ENCODE results near the gene COQ8B.

Gene COQ8B

DNA sequence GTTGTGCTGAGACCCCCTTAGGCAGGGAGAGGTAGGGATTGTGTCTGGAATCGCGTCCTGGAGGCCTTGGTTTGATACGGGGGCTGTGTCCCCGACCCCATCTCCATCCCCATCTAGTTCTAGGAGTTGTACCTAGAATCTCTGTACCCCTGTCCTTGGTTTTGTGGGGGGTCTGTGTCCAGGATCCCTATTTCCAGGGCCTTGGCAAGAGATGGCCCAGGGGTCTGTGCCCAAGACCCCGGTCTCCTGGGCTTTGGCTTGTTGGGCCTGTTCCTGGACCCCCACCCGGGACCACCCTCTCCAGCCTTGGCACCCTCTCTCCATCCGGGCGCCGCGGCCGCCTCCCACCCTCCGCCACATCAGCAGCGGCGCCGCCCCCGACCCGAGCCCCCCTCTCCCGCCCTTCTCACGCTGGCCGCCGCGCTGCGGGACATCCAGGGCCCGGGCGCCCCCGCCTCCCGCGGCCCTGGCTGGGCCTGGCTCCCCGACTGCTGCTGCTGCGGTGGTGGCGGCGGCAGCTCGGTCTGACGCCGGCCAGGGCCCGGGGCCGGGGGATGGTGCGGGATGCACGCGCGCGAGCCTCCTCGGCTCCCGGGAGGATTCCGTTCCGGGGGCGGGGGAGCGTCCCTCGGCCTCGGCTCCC lies 26.5 kb downstream of the COQ8B start, which contains the start of gene NUMBL:
NUMBL (minus strand) TSS at position 602 of the 643 bp plus-strand sequence; CDS start at position 434, 168 bp downstream.
- DNase-seq = no peak

DNA sequence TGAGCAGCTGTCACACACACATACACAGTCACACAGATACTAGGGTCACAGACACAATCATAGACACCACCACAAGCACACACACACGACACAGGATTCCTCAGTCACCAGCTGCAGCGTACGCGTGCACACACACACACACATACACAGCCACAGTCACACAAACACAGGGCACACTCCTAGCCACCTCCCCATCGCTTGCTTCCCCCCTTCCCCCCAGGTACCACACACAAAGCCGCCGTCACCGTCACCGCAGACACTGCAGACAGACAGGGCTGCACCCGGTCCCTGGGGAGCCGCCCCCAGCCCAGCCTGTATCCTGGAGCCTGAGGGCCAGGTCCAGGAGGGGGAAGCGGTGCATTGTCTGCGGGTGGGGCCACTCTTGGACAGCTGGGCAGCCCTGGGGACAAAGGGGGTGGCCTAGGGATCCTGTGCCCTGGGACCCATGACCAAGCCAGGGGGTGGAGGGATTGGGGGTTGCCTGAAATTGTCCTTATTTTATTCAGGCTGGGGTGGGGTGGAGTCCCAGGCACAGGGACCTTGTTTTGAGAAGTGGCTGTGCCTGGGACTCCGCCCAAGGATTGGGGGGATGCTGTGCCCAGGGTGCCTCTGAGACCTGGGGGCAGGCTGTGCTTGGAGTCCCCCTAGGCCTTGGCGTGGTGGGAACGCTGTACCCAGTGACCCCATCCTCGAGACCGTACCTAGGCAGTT lies 27.2 kb downstream of the COQ8B start:
- no peak for DNase-seq

DNA sequence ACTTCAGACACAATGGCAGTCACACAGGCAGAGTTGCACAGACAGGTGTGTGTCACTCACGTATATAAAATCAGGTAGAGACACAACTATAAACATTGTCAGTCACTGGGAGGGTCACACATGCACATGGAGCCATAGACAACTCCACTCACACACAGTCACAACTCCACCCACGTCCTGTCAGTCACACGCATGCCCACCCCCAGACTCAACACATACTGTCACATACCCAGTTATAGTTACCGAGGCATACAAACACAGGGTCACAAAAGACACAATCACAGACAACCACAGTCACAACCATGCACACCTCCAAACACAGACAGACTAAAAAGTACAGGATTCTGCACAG lies 27.7 kb downstream of the COQ8B start:
- DNase-seq = no peak

DNA sequence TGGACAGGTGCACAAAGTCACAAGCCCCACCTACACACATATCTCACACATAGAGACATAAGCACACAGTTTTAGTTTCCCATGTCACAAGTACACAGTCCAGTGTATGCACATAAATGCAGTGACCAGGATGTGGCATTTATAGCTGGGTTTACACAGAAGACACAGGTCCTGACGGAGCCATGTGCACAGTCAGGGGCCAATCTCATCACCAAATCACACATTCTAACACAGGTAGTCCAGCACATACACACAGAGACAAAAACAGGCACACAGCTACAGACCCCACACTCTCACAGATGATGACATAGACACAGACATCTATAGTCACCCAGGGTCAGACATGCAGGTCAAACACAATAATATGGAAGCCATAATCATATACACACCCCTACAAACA lies 28.4 kb downstream of the COQ8B start:
- no peak for DNase-seq

DNA sequence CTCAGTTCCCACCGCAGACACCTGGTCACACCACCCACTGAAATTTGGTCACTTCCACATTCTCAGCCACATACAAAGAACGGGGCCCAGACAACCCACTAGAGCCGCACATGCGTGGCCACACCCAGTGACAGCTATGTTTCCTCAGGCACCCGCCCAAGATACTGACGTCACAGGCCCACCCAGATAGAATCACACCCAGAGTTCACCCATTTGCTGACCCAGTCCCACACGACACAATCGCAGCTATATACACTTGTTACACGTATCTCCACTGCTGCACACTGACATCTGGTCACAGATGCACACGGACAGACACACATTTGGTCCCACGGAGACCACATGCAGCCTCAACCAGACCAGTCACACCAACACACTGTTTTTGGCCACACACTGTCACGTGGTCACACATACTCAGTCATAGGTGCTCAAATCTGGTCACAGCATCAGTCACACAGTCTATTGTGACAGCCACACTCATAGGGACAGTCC lies 29.1 kb downstream of the COQ8B start:
- DNase-seq = no peak

DNA sequence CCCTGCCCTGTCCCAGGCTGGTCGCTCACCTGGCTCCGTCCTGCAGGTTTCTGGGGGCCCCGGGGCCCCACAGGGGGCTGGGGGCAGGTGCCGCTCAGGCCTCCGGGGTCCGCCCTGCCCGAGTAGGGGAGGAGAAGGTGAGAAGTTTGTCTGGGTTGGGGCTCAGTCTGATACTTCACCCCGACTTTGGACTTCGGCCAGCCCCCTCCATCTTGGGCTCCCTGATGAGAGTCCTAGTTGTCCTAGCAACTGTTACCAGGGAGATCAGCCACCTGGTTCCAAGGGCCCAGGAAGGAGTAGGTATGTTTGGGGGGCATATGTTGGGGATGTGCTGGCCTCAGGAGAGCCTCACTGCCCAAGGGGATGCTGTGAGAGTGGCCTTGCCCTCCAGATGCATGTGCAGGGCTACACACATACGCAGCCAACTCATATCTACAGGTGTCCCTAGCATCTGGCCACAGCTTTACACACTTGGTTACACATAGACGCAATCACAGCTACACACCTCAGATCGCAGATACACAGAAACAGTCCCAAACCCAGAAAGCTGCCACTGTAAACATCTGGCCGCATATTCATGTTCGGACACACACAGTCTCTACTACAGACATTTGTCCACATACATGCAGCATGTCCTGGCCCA lies 29.7 kb downstream of the COQ8B start:
- no peak for DNase-seq

DNA sequence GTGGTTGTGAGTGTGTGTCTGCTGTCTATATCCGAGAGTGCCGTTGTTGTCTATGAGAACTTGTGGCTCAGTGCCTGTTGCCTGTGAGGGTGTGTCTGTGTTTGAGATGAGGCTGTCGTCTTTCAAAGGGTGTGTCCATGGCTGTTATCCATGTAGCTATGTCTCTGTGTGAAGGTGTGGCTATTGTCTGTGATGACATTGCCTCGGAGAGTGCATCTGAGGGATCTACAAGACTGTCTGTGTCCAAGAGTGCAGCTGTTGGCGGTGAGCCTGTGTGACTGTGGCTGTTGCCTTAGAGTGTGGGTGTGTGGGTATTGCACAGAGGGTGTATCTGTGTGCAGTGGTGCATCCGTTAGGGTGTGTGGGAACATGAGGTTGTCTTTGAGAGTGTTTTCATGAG lies 31.1 kb downstream of the COQ8B start:
- DNase-seq = no peak

DNA sequence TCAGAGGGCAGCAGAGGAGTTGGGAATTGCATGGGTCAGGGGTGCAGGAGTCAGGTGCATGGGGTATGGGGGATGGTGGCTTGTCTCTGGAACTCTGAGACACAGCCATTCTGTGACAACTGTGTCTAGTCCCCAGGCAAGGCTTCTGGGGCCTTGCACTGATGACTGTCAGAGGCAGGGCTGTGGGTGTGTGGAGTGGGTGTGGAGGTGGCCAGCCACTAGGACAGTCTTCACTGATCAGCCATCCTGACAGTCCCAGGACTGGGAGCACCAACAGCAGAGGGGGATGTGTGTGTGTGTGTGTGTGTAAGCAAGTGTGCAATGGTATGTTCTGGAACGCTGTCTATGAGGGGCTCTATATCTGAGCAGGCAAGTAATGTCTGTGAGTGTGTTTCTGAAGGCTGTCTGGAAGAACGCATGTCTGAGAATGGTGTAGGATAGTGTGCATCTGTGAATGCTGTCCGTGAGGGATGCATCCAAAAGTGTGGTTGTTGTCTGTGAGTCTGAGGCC lies 31.6 kb downstream of the COQ8B start:
- DNase-seq = no peak

DNA sequence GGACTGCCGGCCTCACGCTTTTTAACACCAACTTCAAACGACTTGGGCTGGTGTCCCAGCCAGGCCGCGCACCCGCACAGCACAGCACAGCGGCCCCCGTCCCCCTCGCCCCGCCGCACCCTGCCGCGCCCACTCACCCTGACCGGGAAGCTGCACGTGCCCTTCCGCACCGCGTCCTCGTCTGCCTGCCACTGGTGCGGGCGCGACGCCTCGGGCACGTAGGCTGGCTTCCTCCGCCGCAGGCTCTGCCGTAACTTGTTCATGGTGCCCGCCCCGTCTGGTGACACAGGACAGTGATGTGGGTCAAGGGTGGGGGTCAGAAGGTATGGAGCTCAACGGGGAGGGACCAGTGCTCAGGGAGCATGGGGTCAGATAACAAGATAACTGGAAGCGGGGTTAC lies 32.4 kb downstream of the COQ8B start:
- DNase-seq = no peak

DNA sequence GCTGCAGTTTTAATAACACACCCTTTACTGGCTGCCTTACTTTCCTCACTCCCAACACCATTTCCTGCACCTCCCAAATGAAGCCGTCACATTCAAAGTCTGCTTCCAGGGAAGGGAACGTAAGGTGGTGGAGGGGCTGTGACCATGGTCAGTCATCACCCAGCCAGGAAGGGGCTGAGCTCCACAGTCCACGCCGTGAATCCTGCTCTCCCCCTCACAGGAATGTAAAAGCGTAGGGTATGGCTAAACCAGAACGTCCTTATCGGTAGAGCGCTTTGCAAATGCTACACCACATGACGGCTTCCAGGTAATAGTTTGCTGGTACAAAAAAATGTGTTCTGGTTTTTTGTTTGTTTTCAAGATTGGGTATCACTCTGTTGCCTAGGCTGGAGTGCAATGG lies 33.2 kb downstream of the COQ8B start:
- no peak for DNase-seq

DNA sequence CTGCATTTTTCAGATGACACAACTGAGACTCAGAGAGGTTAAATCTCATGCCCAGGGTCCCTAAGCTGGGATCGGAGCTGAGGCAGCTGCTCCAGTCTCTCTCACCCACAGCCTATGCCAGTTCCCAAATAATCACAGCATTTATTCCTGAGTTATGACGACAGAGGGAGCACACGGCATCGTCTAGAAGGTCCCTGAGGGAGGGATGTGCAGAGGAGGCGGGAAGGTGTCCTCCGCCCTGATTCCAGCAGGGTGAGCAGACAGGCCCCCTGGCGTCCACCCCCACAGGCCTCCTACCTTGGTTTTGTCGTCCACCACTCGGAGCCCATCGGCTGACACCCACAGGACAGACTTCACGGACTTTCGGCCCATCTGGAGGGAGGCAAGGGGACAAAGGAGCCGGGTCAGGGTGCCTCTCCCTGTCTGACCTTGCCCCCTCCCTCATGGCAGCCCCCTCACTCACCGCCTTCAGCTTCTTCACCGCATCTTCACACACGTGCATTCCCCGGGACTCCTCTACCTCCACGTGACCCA lies 34.2 kb downstream of the COQ8B start:
- no peak for DNase-seq

DNA sequence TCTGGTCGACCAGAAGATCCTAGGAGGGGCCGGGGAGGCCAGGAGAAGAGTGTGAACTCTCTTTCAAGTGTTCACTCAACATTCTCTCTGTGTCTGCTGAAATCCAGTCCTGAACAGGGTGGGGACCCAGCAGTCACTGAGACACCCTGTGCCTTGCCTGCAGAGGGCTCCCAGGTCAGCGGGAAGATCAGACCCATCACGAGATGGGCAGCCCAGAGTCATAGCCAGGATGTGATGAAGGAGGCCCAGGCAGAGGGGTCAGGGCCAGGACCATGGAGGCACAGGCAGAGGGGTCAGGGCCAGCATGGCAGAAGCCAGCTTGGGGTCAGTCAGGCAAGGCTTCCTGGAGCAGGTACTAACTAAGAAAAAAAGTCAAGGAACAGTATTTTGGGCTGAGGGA lies 35.6 kb downstream of the COQ8B start:
- DNase-seq = no peak

DNA sequence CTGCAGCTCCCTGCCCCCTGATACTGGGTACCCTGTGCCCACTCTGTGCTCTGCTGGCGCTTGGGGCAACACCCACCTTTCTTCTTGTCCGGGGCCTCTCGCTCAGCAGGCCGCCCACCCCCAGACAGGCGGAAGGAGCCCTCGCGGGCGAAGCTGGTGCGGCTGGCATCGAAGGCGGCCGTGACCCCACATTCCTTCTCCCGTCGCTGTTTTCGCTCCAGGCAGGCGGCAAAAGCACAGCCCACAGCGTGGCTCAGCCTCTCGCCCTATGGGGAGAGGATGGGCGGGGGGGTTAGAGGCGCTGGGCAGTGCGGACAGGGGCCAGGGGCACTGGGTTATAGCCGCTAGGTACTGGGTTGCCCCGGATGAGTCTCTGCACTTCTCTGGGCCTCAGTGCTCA lies 39.5 kb downstream of the COQ8B start:
- DNase-seq = no peak

DNA sequence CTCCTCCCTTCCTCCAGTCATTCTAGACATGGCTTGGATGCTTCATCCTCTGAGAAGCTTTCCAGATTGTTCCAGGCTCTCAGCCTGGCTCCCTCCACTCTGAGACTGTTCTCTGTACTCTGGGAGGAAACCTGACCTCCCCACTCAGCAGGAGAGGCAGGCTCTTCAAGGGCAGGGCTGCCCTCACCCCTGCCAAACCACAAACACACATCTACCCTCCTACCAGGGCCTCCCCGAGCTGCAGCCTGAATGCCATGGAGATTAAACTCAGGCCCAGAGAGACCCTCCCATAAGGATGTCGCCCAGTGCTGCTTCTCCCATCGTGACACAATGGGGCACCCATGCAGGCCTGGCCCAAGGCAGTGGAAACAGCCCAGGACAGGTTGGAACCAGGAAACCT lies 42.4 kb downstream of the COQ8B start:
- no peak for DNase-seq

DNA sequence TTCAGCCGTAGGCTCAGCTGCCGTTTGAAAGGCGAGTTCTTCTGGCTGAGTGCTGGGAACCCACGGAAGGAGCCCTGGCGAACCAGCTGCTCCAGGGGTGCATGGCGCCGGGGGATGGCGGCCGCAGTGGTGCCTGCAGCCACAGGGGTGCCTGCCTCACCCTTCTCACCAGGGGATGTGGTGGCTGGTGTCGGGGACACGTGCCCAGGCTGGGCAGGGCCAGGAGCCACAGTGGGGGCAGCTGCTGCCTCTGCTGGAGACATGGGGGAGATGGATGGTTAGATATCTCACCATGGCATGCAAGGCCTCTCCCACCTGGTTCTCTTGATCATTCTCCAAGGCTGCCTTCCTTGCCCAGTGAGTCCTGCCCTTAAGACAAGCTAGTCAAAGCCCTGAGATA lies 43.3 kb downstream of the COQ8B start:
- DNase-seq = no peak

DNA sequence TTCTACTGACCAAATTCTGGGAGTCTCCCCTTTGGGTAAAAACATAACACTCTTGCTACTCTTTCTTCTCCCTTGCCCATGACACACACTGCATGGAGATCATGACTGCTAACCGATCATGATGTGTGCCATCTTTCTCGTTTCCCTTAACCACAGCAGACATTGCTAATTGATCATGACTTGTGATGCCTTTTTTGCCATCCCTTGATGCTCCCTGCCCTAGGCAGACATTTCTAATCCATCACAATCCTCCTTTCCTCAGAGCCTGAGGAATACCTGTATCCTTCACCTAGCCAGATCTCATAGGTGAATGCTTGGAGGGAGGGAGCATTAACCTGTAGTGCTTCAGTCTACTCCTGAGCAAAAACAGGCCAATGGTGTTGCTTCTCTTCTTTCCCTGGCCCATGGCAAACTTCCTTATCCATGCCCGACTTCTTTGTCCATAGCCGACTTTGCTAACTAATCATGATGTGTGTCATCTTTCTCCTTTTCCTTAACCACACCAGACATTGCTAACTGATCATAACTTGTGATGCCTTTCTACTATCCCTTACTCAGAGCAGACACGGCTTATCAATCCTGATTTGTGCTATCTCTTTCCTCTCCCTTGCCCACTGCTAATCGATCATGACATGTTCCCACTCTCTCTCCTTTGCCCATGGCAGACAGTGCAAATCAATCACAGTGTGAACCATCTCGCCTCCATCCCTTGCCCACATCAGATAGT lies 44.0 kb downstream of the COQ8B start:
- no peak for DNase-seq

DNA sequence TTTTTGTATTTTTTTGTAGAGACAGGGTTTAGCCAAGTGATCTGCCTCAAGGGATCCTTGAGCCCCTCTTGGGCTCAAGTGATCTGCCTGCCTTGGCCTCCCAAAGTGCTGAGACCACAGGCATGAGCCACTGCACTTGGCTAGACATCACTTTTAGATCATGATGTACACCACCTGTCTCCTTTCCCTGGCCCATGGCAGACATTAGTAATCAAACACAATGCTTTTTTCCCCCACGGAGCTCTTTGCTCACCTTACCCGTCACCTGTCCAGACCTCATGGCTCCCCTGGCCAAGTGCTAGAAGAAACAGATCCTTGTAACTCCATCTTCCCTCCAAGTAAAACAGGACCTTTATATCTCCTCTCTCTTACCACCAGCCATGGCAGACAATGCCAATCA lies 44.6 kb downstream of the COQ8B start:
- no peak for DNase-seq

DNA sequence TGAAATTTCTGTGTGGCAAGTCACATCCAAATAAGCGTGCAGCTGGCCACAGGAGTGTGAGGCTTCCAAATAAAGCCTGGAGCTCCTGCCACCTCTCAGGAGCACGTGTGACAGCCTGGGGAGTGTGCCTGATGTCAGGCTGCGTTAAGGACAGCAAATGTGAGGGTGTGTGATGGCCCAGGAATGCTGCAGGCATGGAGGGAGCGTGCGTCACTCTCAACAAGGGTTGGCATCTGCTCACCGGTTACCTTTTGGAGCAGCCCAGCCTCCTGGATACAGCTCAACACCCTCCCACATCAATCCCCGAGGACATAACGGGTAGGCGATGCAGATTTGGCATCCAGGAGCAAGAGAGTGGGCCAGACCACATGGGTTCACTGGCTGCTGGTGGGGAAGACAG lies 45.3 kb downstream of the COQ8B start:
- DNase-seq = no peak

DNA sequence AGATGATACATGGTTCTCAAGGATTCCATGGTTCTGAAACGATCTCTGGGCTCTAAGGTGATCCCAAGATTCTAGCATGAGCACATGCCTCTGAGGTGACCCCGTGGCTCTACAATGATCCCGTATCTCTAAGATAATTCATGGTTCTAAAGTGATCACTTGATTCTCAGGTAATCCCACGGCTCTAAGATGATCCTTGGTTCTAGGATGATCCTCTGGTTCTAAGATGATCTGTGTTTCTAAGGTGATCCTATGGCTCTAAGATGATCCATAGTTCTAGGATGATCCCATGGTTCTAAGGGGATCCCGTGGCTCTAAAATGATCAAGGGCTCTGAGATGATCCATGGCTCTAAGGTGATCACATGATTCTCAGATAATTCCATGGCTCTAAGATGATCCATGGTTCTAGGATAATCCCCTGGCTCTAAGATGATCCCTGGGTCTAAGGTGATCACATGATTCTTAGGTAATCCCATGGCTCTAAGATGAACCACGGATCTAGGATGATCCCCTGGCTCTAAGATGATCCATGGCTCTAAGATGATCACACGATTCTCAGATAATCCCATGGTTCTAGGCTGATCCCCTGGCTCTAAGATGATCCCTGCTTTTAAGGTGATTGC lies 47.6 kb downstream of the COQ8B start:
- no peak for DNase-seq

DNA sequence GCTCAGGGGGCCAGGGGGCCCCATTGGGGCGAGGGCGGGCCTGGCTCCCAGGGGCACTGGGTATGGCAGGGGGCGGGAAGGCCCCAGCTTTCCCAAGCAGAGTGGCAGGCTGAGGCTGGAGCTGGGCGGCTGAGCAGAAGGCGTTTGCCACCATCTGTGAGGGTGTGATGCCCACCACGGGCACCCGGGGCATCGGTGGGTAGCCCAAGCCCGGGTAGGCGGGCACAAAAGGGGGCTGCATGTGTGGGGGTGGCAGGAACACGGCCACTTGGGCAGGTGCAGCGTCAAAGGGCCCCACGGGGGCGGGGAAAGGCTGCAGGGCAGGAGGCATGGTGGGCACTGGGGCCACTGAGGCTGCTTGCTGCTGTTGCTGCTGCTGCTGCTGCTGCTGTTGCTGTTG lies 49.1 kb downstream of the COQ8B start:
- DNase-seq = no peak

DNA sequence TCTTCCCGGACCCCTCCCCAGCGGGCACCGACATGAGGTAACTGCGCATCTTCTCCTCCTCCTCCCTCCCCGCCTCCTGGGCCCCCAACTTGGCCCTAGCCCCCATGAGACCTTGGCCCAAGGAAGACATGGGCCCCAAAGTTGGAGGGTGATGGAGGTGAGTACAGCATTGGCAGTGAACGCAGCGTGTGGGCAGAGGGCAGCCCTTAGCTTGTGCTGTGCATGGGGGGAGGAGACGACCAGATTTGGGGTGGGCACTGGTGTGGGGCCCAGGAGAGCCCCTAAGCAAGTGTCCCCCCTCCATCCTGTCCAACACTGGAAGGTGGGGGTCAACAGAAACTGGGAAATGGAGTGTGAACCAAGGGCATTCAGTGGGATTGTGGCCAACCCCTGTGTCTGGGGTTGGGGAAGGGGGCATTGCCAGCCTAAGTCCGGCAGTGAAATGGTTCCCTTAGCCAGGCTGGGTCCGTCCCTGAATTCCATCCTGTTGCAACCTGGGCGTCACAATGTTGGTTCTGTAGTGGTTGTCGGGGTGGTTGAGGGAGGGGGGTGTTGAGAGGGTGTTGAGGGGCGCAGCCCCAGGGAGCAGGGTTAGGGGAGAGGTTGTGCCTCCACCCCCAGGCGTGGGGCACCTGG lies 49.8 kb downstream of the COQ8B start:
- no peak for DNase-seq

Data from activated CD4-positive, alpha-beta T cell treated with anti-CD3 and anti-CD28 coated beads, Interleukin-2, Interleukin-6, amounts not matched to agents 100 ng/mL and 50 ng/mL, durations not matched to agents 16 hours and 8 hours (primary cell).